HG02763 (cell line): ENCODE data around the gene ALDH1L1.

Source experiments
- ATAC-seq: cut with Tn5 transposase; IDR thresholded peaks from one replicate; pipeline ENCODE4 v1.9.1; 2021; ENCODE audit warnings: mild to moderate bottlenecking, moderate library complexity; ENCODE audit not compliant: unreplicated experiment

Gene ALDH1L1

GRCh38 chr3:126058666-126059065, 121.7 kb downstream of the ALDH1L1 start:
- no peak for ATAC-seq

GRCh38 chr3:126057936-126058335, 122.5 kb downstream of the ALDH1L1 start:
- ATAC-seq, result no peak

- no peak for ATAC-seq
These were observed 122.9 kb downstream of the ALDH1L1 start for GRCh38 chr3:126057501-126057819.

GRCh38 chr3:126056681-126057500, 123.5 kb downstream of the ALDH1L1 start:
- no peak for ATAC-seq

GRCh38 chr3:126056088-126056487, 124.3 kb downstream of the ALDH1L1 start:
- no peak for ATAC-seq

GRCh38 chr3:126054870-126055269, 125.5 kb downstream of the ALDH1L1 start:
- ATAC-seq, result no peak

- ATAC-seq, result no peak
These were observed 126.3 kb downstream of the ALDH1L1 start for GRCh38 chr3:126053949-126054569.
